OCI-LY1 (cell line): ENCODE results near the gene KAT6B.

Experiments used
- EZH2 ChIP-seq: fragments of 200-600 bp; sonication (generic), shearing (Covaris generic); IDR thresholded peaks from 2 replicates; pipeline ENCODE4 v1.8.0; 2017; ENCODE audit warnings: borderline replicate concordance, mixed run types, mild to moderate bottlenecking, antibody characterized with exemption, low read length, moderate library complexity, mixed read lengths
- TF ChIP-seq, protein P1 (sequence below): fragments of 200-600 bp; sonication (generic), shearing (Covaris generic); IDR thresholded peaks from 2 replicates; pipeline ENCODE4 v1.5.1; 2017; ENCODE audit warnings: mild to moderate bottlenecking, antibody characterized with exemption, low read length, moderate library complexity, mixed read lengths

DNA sequence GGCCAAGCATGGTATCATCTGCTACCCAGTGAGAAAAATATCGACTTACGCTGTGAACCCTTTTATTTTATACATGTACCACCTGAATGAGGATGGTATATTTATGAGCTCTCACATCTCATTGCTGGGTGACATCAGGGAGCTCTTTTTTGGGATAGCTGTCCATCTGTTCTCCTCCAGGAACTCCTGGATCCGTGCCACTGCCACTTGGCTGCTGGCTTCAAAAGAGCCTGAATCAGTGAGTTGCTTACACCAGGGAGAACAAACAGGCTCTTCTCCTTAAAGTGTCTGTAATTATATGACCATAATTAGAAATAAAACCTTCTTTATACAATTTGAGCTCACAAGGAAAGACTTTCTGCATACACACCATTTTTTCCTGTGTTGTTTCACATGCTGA, 106.2 kb downstream of the KAT6B start:
- TF ChIP-seq, protein P1, sequence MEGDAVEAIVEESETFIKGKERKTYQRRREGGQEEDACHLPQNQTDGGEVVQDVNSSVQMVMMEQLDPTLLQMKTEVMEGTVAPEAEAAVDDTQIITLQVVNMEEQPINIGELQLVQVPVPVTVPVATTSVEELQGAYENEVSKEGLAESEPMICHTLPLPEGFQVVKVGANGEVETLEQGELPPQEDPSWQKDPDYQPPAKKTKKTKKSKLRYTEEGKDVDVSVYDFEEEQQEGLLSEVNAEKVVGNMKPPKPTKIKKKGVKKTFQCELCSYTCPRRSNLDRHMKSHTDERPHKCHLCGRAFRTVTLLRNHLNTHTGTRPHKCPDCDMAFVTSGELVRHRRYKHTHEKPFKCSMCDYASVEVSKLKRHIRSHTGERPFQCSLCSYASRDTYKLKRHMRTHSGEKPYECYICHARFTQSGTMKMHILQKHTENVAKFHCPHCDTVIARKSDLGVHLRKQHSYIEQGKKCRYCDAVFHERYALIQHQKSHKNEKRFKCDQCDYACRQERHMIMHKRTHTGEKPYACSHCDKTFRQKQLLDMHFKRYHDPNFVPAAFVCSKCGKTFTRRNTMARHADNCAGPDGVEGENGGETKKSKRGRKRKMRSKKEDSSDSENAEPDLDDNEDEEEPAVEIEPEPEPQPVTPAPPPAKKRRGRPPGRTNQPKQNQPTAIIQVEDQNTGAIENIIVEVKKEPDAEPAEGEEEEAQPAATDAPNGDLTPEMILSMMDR = no peak
- TF ChIP-seq EZH2 = no peak
